Measurements from ENCODE around the gene SKA2. TPM values are rescaled to one million over a fixed set of nuclear protein-coding genes. Genes with fewer than 3 reads are reported as not detected.

Gene SKA2
- total and polyA plus RNA-seq, 2 donors (not counting 3 experiments of a cell fraction or from before 2014, with no cell fraction given): 12.9 to 79.6 TPM

DNA sequence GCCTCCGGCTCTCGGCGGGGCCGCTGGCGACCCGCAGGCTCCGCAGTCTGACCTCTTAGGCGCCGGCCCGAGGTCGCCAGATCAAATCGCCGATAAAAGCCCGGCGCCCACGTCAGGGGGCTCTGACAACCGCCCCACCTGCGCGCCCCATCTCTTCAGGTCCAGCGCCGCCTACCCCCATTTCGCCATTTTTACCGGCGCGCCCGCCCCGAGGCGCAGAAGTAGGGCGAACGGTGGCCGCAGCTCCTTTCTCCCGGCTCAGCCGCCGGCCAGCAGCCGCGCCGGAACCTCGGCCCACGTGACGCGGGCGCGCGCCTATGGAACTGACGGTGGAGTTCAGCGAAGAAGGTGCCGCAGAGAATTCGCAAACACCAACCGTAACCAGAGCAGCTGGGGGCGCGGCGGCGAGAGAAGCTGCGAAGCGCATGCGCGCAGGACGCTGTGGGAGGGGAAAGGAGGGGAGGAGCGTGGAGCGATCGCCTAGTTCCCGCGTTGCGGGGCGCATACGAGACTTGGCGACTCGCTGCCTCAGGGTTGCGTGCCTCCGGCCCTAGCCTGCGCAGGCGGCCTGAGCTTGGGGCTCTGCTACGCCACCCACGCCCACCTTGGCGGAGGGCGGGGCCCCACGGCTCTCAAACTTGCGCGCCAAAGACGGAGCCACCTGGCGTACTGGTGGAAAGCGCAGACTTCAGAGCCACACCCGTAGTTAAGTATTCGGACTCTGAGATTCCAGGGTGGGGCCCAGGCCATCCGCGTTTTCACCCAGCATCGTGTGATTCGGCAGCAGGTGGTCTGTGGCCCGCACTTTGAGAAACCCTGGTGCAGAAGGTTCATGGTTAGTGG, 48.3 kb downstream of the SKA2 start, which contains the start of gene TRIM37:
TRIM37 (minus strand) TSS at position 418 of the 843 bp plus-strand sequence. CDS start 419 bp downstream, outside the sequence.
- no peaks in the 10 kb centered on the region for H3K9me3 ChIP-seq (replicated peaks; ENCODE audit: control insufficient read depth, insufficient read depth, low read length)
- H4K20me1 ChIP-seq (replicated peaks; ENCODE audit: control insufficient read depth, extremely low read depth, insufficient read depth, low read length): no peaks in the 10 kb centered on the region
- TF ChIP-seq GATA2 (IDR thresholded peaks at IDR 0.05; ENCODE audit: insufficient read depth, insufficient read length, low read depth, low read length) (peak; percentile 30), JUN (IDR thresholded peaks at IDR 0.05; ENCODE audit: borderline replicate concordance, insufficient read depth, insufficient read length, low read depth) (no peak), MYC (IDR thresholded peaks at IDR 0.05; ENCODE audit: low read depth, low read length) (no peak), EZH2 (IDR thresholded peaks at IDR 0.05; ENCODE audit: borderline replicate concordance, low read depth, low read length, severe bottlenecking) (no peak), FOS (IDR thresholded peaks at IDR 0.05; ENCODE audit: borderline replicate concordance, insufficient read depth, low read length) (peak; percentile 15), POLR2AphosphoS5 (IDR thresholded peaks at IDR 0.05; ENCODE audit: insufficient read depth, low read depth, low read length) (peak; percentile 88), POLR2A (IDR thresholded peaks at IDR 0.05; ENCODE audit: low read depth, low read length) (peak; percentile 72), CTCF (IDR thresholded peaks at IDR 0.05; ENCODE audit: extremely low read depth in 1 of 2, insufficient read depth in 1 of 2, low read depth in 1 of 2, low read length in 2 of 2) (no peak)
- TF ChIP-seq, protein P1, sequence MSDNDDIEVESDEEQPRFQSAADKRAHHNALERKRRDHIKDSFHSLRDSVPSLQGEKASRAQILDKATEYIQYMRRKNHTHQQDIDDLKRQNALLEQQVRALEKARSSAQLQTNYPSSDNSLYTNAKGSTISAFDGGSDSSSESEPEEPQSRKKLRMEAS (IDR thresholded peaks at IDR 0.05; ENCODE audit: insufficient read depth, insufficient read length): peak; percentile 94
- H2AFZ ChIP-seq (ENCODE audit: low read depth, low read length): peak within 1 kb of the TSS; percentile 39
- no peaks in the 10 kb centered on the region for H3K27me3 ChIP-seq (ENCODE audit: control insufficient read depth in 2 of 2, insufficient read depth in 2 of 2, low read length in 2 of 2)
- H3K9me1 ChIP-seq (replicated peaks; ENCODE audit: control insufficient read depth, extremely low read depth, insufficient read depth, low read length): no peaks in the 10 kb centered on the region
- peak; percentile 98 for FAIRE-seq
- H3K36me3 ChIP-seq (ENCODE audit: control insufficient read depth in 2 of 2, extremely low read depth in 1 of 2, insufficient read depth in 2 of 2, low read length in 2 of 2): peaks cover 0 to 3% of the 10 kb centered on the region in 2 experiments
- peak within 1 kb of the TSS; percentile 63 for H3K27ac ChIP-seq (ENCODE audit: insufficient read depth, low read depth, low read length)
- DNase-seq (ENCODE audit: low read depth, low spot score): peak; percentile 100
- ChIA-PET CTCF (interaction anchor here (0.7 to 1.1 kb wide), 3 partner anchors 12 to 47 kb away, joined by 3 to 5 read pairs (median 3); no protein-coding TSS in a partner anchor), POLR2A (interaction anchor here (0.5 to 1.4 kb wide), 4 partner anchors 12 to 476 kb away, joined by 3 to 6 read pairs (median 5); partner anchors contain the start of genes PRR11 and SKA2)
- H3K4me1 ChIP-seq (ENCODE audit: control insufficient read depth, extremely low read depth, insufficient read depth, low read length): peaks cover 18% of the 10 kb centered on the region
- peak within 1 kb of the TSS; percentile 29 to 91 (median 77) for H3K4me3 ChIP-seq (replicated peaks in 1 of 3; ENCODE audit: insufficient read depth in 1 of 3, low read depth in 1 of 3, low read length in 3 of 3)
- H3K79me2 ChIP-seq (ENCODE audit: control insufficient read depth, insufficient read depth, low read length): peaks cover 33% of the 10 kb centered on the region
- intact Hi-C loops (cut with micrococcal nuclease): loop anchor here (1.0 to 2.0 kb wide), 4 partner anchors 13 to 588 kb away; partner anchors contain the start of genes PRR11 and SKA2
- dilution Hi-C loops (cut with MboI; ENCODE audit: extremely low pct_ligation_motif_present, low sequenced_read_pairs): no loop called here
- peak within 1 kb of the TSS; percentile 82 for H3K9ac ChIP-seq (replicated peaks; ENCODE audit: extremely low read depth, insufficient read depth, low read length)
- BruUV-seq (replicated peaks): no TSS peak
- H3K4me2 ChIP-seq (ENCODE audit: insufficient read depth, low read length): peak within 1 kb of the TSS; percentile 82
